Ectodermal cell (in vitro differentiated cells): ENCODE results near the gene PPARG. TPM values are rescaled to one million over a fixed set of nuclear protein-coding genes. Genes with fewer than 3 reads are reported as not detected.

Experiments used
- H3K27ac ChIP-seq: 2 replicates; pipeline ENCODE4 v1.7.0; 2013; ENCODE audit warnings: mild to moderate bottlenecking, low read depth, low read length; ENCODE audit not compliant: insufficient read depth, poor library complexity, severe bottlenecking
- H3K27me3 ChIP-seq: 2 replicates; pipeline ENCODE4 v1.7.0; 2013; ENCODE audit warnings: mild to moderate bottlenecking, low read length; ENCODE audit not compliant: insufficient read depth, control insufficient read depth, poor library complexity, severe bottlenecking
- H3K36me3 ChIP-seq: one replicate; pipeline ENCODE4 v1.7.0; 2013; ENCODE audit warnings: low read length; ENCODE audit not compliant: control insufficient read depth, insufficient read depth
- H3K4me1 ChIP-seq: one replicate; pipeline ENCODE4 v1.7.0; 2013; ENCODE audit warnings: low read length; ENCODE audit not compliant: control insufficient read depth, insufficient read depth
- H3K4me3 ChIP-seq: 2 replicates; pipeline ENCODE4 v1.7.0; 2013; ENCODE audit warnings: low read depth, low read length, control low read depth; ENCODE audit not compliant: insufficient read depth
- H3K9me3 ChIP-seq: 2 replicates; pipeline ENCODE4 v1.7.0; 2013; ENCODE audit warnings: mild to moderate bottlenecking, low read length, moderate library complexity; ENCODE audit not compliant: control insufficient read depth
- WGBS, 2 experiments: methylation state at CpG; one replicate each; pipeline ENCODE4 v1.1.7; 2013; ENCODE audit warnings: missing lambda C conversion rate in 2 of 2; 5-methylcytosine and 5-hydroxymethylcytosine counted together
- polyA plus RNA-seq, 4 experiments: library from polyadenylated mRNA; stranded (reverse); fragments of 50-300 nt; gene quantifications; one replicate each; pipeline ENCODE4 v1.2.3, GENCODE V29; 2013

PPARG gene
- polyA plus RNA-seq (2013, experiment 1 of 4), result not detected
- 0.46 TPM for polyA plus RNA-seq (2013, experiment 2 of 4)
- 0.37 TPM for polyA plus RNA-seq (2013, experiment 3 of 4)
- polyA plus RNA-seq (2013, experiment 4 of 4), result 0.65 TPM

DNA sequence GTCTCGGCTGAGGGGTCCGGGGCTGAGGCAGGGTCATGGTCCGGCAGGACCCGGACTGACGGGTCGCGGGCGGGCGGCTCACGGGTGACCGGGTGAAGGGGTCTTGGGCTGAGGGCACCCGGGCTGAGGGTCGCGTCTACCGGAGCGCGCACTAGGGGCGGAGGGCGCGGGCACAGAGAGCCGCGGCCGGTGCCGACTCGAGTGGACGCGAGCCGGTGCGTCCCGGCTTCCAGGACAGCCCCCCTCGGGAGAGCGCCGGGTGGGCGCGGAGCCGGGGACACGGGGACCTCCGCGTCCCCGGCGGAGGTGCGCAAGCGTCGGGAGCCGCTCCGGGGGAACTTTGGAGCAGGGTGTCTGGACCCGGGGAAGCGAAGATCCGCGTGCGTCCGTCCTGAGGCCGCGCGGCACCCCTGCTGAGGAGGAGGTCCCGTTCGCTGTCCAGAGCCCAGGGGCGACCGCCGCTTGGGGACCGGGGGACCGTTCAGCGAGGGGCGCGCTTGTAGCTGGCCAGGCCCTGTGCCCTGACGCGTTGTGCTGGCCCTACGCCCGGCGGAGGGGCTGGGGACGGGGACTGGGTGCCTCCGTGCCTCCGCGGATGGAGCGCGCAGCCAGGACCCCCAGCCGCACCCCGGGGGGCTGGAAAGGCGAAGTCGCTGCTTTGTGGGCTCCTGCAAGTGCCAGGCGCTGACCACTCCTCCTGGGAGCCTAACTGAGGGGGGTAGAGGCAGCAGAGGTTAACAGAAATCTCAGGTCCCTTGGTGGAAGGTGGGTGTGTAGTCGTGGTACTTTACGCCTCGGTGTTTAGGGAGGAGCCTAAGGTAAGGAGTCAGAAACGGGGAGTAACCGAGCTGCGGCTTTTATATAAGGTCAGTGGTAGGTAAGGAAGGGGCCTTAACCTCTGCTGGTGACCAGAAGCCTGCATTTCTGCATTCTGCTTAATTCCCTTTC, at the start of gene PPARG:
TSS of gene PPARG (plus strand) at position 889 of the 948 bp plus-strand sequence. CDS start 90,642 bp downstream, outside the sequence.
- Histone ChIP-seq H3K4me3 (peak within 1 kb of the TSS; percentile 56), H3K36me3 (no peaks in the 10 kb centered on the region), H3K9me3 (no peaks in the 10 kb centered on the region), H3K27me3 (peaks cover 63% of the 10 kb centered on the region), H3K27ac (no peak within 1 kb of the TSS), H3K4me1 (peaks cover 5% of the 10 kb centered on the region)
- 1% methylated on average over 87 of the region's 87 CpGs for WGBS, 2 experiments

DNA sequence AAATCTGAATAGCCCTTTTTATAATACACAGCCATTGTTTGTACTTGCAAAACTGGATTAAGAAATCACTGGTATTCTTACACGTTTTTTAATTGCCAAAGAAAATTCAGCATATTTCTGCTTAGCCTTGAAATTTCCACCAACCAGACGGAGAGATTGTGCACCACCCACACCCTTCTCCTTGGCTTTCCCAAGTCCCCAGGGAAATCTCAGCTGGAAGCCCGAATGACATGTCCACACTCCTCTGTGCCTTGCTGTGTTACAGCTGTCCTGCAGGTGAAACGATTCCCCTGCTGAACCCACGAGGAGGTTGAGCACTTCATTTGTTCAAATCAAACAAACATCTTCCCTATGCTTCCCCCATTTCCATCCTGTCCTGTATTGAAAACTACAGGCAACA, 49.6 kb upstream of the PPARG start:
- H3K4me1 ChIP-seq, result no peaks in the 10 kb centered on the region
- no peaks in the 10 kb centered on the region for H3K9me3 ChIP-seq
- no peak overlapping the region for H3K4me3 ChIP-seq
- WGBS, 2 experiments, result 82 to 86% methylated on average over 5 of the region's 5 CpGs
- no peak overlapping the region for H3K27ac ChIP-seq
- H3K36me3 ChIP-seq, result no peaks in the 10 kb centered on the region
- H3K27me3 ChIP-seq, result no peaks in the 10 kb centered on the region

DNA sequence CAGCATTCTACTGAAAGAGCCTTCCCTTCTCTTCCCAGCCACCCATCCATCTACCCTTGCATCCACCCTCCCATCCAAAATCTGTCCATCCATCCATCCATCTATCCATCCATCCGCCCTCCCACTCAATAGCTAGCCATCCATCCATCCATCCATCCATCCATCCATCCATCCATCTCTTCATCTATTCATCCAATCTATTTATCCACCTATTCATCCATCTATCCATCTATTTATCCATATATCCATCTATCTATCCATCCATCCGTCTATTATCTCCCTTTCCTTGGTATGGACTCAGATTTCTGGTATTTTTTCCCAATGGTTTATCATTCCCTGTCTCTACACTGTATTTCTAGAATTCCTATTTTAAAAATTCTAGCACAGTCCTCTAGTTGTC, 46.1 kb upstream of the PPARG start:
- Histone ChIP-seq H3K9me3 (no peaks in the 10 kb centered on the region), H3K4me3 (no peak overlapping the region), H3K27ac (no peak overlapping the region), H3K27me3 (no peaks in the 10 kb centered on the region), H3K4me1 (no peaks in the 10 kb centered on the region), H3K36me3 (no peaks in the 10 kb centered on the region)
- 83 to 88% methylated on average over 2 of the region's 2 CpGs for WGBS, 2 experiments

DNA sequence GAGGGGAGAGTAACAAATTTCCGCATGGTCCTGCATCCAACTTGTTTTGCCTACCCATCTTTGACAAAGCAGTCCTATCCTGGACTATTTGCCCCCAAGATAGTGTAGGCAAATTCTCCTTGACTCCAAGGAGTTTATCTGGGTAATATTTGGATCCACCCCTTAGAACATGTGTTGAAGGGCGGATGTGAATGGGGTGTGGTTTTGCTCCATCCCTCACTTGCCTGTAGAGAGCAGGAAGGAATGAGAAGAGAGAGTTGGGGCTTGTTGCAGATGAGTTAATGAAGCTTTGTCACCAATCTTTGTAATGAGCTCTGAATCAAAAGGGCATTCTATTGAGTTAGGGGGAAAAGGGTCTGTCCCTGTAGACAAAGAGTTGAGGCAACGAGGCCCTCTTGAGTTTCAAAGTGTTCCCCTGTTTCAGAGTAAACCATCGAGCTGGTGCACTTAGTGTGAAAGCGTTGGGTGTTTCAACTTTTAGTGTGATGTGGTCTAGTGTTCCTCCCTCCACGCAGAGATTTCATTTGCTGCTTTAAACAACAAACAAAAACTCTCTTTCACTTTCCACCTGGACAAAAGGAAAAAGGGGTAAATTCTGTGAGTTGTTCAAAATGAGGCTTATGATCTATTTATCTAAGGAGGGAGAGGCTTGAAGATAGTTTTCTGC, 42.2 kb upstream of the PPARG start:
- Histone ChIP-seq H3K4me1 (no peaks in the 10 kb centered on the region), H3K4me3 (no peak overlapping the region), H3K9me3 (no peaks in the 10 kb centered on the region), H3K27ac (no peak overlapping the region), H3K36me3 (no peaks in the 10 kb centered on the region), H3K27me3 (no peaks in the 10 kb centered on the region)
- 88 to 89% methylated on average over 5 of the region's 6 CpGs for WGBS, 2 experiments

DNA sequence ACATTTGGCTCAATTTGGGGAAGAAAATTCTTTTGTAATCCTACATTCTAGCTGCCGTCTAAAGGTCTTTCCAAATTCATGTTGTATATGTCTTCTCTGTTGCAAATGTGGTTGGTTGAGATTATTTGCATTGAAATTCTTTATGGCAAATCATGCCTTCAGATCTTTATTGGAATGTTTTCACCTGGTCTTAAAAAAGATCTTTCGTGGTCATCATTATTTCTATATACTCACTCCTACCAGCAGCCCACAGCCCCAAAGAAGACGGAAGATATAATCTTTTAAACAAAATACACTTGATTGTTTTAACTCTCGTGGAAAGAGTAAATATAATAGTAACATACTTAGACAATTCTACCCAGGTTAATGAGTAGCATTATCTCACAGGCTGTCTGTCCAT, 41.5 kb upstream of the PPARG start:
- Histone ChIP-seq H3K4me3 (no peak overlapping the region), H3K27me3 (no peaks in the 10 kb centered on the region), H3K9me3 (no peaks in the 10 kb centered on the region), H3K4me1 (no peaks in the 10 kb centered on the region), H3K36me3 (no peaks in the 10 kb centered on the region), H3K27ac (no peak overlapping the region)
- WGBS, 2 experiments, result 87 to 100% methylated on average over 2 to 3 of the region's 4 CpGs

DNA sequence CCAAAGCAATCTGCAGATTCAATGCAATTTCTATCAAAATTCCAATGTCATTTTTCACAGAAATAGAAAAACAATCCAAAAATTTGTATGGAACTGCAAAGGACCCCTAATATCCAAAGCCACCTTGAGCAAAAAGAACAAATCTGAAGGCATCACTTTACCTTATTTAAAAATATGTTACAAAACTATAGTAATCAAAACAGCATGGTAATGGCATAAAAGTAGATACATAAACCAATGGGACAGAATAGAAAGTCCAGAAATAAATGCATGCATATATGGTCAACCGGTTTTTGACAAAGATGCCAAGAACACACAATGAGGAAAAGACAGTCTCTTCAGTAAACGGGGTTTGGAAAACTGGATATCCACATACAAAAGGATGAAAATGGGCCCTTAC, 39.4 kb upstream of the PPARG start:
- no peaks in the 10 kb centered on the region for H3K36me3 ChIP-seq
- no peaks in the 10 kb centered on the region for H3K4me1 ChIP-seq
- H3K27me3 ChIP-seq, result no peaks in the 10 kb centered on the region
- H3K9me3 ChIP-seq, result no peaks in the 10 kb centered on the region
- 78 to 93% methylated on average over 2 of the region's 2 CpGs for WGBS, 2 experiments
- no peak overlapping the region for H3K4me3 ChIP-seq
- H3K27ac ChIP-seq, result no peak overlapping the region

DNA sequence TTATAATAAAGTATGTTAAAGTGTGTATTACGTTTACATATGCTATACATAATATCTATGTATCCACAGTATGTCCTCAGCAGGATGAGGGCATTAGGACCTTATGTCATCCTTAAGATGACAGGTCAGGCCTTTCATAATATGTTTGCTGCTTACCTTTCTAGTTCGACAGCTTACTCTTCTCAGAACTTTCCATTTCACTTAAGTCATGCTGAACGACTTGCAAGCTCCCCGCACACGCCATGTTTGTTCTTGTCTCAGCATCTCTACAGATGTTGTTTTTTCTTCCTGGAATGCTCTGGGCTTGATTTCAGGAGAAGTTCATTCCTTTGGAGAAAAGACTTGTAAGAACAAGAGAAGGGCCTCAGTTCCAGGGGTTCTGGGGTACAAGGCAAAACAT, 36.0 kb upstream of the PPARG start:
- H3K9me3 ChIP-seq, result no peaks in the 10 kb centered on the region
- no peaks in the 10 kb centered on the region for H3K36me3 ChIP-seq
- H3K27ac ChIP-seq, result no peak overlapping the region
- no peaks in the 10 kb centered on the region for H3K27me3 ChIP-seq
- 93 to 95% methylated on average over 4 of the region's 5 CpGs for WGBS, 2 experiments
- H3K4me1 ChIP-seq, result no peaks in the 10 kb centered on the region
- H3K4me3 ChIP-seq, result no peak overlapping the region

DNA sequence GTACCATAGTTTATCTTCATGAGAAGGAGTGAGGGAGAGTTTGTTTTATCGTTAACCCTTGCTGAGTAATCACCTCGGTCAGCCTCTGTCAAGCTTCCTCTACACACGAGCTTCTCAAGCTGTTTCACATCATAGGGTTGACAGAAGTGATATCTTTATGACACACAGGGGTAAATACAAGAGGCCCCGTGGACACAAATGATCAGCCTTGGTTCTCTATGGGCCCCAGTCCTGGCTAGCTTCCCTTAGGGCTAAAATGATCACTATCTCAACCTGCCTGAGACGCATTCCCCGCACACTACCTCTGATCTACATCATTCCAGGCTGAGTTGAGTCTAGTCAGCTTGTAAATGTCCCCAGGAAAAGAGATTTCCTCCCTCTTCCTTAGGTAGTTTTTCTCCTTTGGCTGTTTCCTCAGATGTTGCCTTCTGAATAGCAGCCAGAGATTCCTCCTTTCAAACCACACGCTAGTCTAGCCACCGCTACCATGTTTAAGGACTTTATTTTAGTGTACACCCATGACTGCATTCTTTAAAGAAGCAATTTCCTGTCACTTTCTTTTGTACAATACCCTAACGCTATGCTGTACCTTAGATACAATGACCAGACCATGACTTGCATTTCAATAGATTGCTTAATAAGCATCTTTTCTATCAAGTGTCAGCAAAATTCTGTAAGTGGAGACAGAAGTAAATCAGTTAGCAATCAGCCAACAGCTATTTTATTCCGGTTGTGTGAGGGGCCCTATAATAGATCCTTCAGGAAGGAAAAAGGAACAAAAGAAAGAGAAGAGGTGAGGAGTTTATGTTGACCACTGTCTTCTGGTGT, 35.1 kb upstream of the PPARG start:
- Histone ChIP-seq H3K4me1 (no peaks in the 10 kb centered on the region), H3K27me3 (no peaks in the 10 kb centered on the region), H3K27ac (no peak overlapping the region), H3K36me3 (no peaks in the 10 kb centered on the region), H3K4me3 (no peak overlapping the region), H3K9me3 (no peaks in the 10 kb centered on the region)
- WGBS, 2 experiments, result 93 to 95% methylated on average over 9 to 10 of the region's 10 CpGs

DNA sequence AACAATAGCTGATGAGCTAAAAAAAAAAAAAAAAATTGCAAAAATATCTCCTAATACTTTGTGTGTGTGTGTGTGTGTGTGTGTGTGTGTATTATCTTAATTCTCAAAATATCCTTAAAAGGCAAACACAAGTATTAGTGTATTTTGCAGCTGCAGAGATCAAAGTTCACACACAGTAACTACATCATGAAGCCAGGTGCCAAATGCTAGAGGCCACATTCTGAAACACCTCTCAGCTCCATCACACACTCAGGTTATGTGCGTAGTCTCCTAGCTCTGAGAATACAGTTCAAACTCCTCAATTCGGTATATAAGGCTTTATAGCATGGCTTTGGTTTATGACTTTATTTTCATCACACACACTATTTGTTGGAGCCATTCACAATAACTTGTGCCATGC, 33.5 kb upstream of the PPARG start:
- Histone ChIP-seq H3K27me3 (no peaks in the 10 kb centered on the region), H3K27ac (no peak overlapping the region), H3K9me3 (no peaks in the 10 kb centered on the region), H3K36me3 (no peaks in the 10 kb centered on the region), H3K4me3 (no peak overlapping the region), H3K4me1 (no peaks in the 10 kb centered on the region)
- 92 to 95% methylated on average over 2 of the region's 2 CpGs for WGBS, 2 experiments

DNA sequence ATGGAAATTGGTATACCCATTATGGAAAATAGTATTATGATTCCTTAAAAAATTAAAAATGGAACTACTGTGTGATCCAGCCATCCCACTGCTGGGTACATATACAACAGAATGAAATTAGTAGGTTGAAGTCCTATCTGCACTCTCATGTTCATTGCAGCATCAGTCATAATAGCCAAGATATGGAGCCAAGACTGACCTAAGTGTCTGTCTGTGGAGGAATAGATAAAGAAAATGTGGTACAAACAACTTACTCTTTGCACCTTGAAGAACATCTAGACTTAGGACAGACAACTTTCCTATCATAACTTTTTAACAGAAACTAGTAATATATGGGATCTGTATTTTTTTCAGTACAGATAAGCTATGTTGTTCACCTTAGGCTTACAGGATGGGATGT, 30.0 kb upstream of the PPARG start:
- Histone ChIP-seq H3K27ac (no peak overlapping the region), H3K27me3 (no peaks in the 10 kb centered on the region)

More for the DNA sequence above, 30.0 kb upstream of the PPARG start:
- Histone ChIP-seq H3K9me3 (no peaks in the 10 kb centered on the region), H3K4me3 (no peak overlapping the region), H3K4me1 (no peaks in the 10 kb centered on the region), H3K36me3 (no peaks in the 10 kb centered on the region)
